ENCODE data around the gene ACTR3C. TPM values are rescaled to one million over a fixed set of nuclear protein-coding genes. Genes with fewer than 3 reads are reported as not detected.
"Not testable (repeated sequence)": the region's sequence is repeated elsewhere in the genome, so short reads cannot be mapped to it uniquely, and the experiment has no call there.

ACTR3C gene
- total RNA-seq, 1 donor from 2014 or later, result 4.6 TPM

GRCh38 chr7:150322114-150322832 lies 1.1 kb downstream of the ACTR3C start:
- no peak for DNase-seq (ENCODE audit: low spot score)
- intact Hi-C loops (cut with DNase I), result no loop called here

- intact Hi-C loops (cut with DNase I), result no loop called here
- peak; percentile 12 for DNase-seq (ENCODE audit: low spot score)
Observed at GRCh38 chr7:150321788-150322113, 1.6 kb downstream of the ACTR3C start.

- no peak for DNase-seq (ENCODE audit: low spot score)
- intact Hi-C loops (cut with DNase I), result no loop called here
Observed at GRCh38 chr7:150317748-150318444, 5.4 kb downstream of the ACTR3C start.

- DNase-seq (ENCODE audit: low spot score); intact Hi-C loops (cut with DNase I): not testable (repeated sequence)
Observed at GRCh38 chr7:150316987-150317386, 6.4 kb downstream of the ACTR3C start.

- DNase-seq (ENCODE audit: low spot score), result no peak
- intact Hi-C loops (cut with DNase I), result no loop called here
Observed at GRCh38 chr7:150314639-150315239, 8.6 kb downstream of the ACTR3C start.

- DNase-seq (ENCODE audit: low spot score), result no peak
- intact Hi-C loops (cut with DNase I), result no loop called here
Observed at GRCh38 chr7:150313870-150314269, 9.5 kb downstream of the ACTR3C start.

GRCh38 chr7:150313367-150313809 lies 10.0 kb downstream of the ACTR3C start:
- intact Hi-C loops (cut with DNase I), result no loop called here

GRCh38 chr7:150312649-150313366 lies 10.5 kb downstream of the ACTR3C start:
- intact Hi-C loops (cut with DNase I); DNase-seq (ENCODE audit: low spot score): not testable (repeated sequence)

More at GRCh38 chr7:150313367-150313809, 10.0 kb downstream of the ACTR3C start:
- no peak for DNase-seq (ENCODE audit: low spot score)

- intact Hi-C loops (cut with DNase I), result no loop called here
- no peak for DNase-seq (ENCODE audit: low spot score)
Observed at GRCh38 chr7:150311711-150312110, 11.6 kb downstream of the ACTR3C start.

GRCh38 chr7:150311146-150311545 lies 12.2 kb downstream of the ACTR3C start:
- no peak for DNase-seq (ENCODE audit: low spot score)
- intact Hi-C loops (cut with DNase I), result no loop called here

GRCh38 chr7:150308575-150308974 lies 14.8 kb downstream of the ACTR3C start:
- no peak for DNase-seq (ENCODE audit: low spot score)

GRCh38 chr7:150307904-150308303 lies 15.4 kb downstream of the ACTR3C start:
- no peak for DNase-seq (ENCODE audit: low spot score)
- intact Hi-C loops (cut with DNase I), result no loop called here

More at GRCh38 chr7:150308575-150308974, 14.8 kb downstream of the ACTR3C start:
- intact Hi-C loops (cut with DNase I), result no loop called here

GRCh38 chr7:150307129-150307528 lies 16.2 kb downstream of the ACTR3C start:
- intact Hi-C loops (cut with DNase I), result no loop called here
- DNase-seq (ENCODE audit: low spot score), result no peak

GRCh38 chr7:150306377-150306776 lies 17.0 kb downstream of the ACTR3C start:
- intact Hi-C loops (cut with DNase I), result not testable (repeated sequence)

GRCh38 chr7:150305903-150306284 lies 17.5 kb downstream of the ACTR3C start:
- DNase-seq (ENCODE audit: low spot score); intact Hi-C loops (cut with DNase I): not testable (repeated sequence)

More at GRCh38 chr7:150306377-150306776, 17.0 kb downstream of the ACTR3C start:
- not testable (repeated sequence) for DNase-seq (ENCODE audit: low spot score)

GRCh38 chr7:150305259-150305902 lies 18.0 kb downstream of the ACTR3C start:
- intact Hi-C loops (cut with DNase I); DNase-seq (ENCODE audit: low spot score): not testable (repeated sequence)

- intact Hi-C loops (cut with DNase I); DNase-seq (ENCODE audit: low spot score): not testable (repeated sequence)
Observed at GRCh38 chr7:150304499-150305258, 18.7 kb downstream of the ACTR3C start.

- intact Hi-C loops (cut with DNase I); DNase-seq (ENCODE audit: low spot score): not testable (repeated sequence)
Observed at GRCh38 chr7:150302908-150303310, 20.4 kb downstream of the ACTR3C start.

- intact Hi-C loops (cut with DNase I); DNase-seq (ENCODE audit: low spot score): not testable (repeated sequence)
Observed at GRCh38 chr7:150297978-150298377, 25.4 kb downstream of the ACTR3C start.
